Measurements from ENCODE around the gene PPCS.

Gene PPCS

DNA sequence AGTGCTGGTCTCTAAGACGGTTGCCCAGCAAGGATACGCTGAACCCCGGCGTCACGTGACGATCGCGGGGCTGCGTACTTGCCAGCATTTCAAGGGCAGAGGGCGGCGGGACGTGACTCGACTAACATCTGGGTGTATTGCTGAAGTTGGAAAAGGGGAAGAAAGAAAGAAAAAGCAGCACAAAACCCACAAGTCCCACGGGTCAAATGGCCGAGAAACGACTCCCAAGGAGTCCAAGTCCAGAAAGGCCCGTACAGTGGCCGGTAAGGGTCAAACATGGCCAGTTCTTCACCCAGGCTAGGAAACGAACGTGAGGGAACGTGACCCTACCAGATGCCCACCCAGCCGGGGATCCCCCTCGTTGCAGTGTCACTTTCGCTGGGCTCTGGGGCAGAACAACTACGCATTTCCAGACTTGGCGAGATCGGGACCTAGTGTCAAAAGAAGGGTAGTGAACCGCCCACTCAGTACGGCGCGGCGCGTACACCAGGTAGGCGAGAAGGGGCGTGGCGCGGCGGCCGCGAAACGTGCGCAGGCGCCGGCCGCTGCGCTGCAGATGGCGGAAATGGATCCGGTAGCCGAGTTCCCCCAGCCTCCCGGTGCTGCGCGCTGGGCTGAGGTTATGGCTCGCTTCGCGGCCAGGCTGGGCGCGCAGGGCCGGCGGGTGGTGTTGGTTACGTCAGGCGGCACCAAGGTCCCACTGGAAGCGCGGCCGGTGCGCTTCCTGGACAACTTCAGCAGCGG lies at the start of gene PPCS, which contains the start of gene ZMYND12:
Gene PPCS, plus strand, starts transcription at position 534 of the 744 bp plus-strand sequence. Its CDS starts 23 bp downstream, at position 557.
Gene ZMYND12, minus strand, starts transcription at position 13 of the 744 bp plus-strand sequence. CDS start 25 bp downstream, outside the sequence.
- DNase-seq = peak; percentile 83

DNA sequence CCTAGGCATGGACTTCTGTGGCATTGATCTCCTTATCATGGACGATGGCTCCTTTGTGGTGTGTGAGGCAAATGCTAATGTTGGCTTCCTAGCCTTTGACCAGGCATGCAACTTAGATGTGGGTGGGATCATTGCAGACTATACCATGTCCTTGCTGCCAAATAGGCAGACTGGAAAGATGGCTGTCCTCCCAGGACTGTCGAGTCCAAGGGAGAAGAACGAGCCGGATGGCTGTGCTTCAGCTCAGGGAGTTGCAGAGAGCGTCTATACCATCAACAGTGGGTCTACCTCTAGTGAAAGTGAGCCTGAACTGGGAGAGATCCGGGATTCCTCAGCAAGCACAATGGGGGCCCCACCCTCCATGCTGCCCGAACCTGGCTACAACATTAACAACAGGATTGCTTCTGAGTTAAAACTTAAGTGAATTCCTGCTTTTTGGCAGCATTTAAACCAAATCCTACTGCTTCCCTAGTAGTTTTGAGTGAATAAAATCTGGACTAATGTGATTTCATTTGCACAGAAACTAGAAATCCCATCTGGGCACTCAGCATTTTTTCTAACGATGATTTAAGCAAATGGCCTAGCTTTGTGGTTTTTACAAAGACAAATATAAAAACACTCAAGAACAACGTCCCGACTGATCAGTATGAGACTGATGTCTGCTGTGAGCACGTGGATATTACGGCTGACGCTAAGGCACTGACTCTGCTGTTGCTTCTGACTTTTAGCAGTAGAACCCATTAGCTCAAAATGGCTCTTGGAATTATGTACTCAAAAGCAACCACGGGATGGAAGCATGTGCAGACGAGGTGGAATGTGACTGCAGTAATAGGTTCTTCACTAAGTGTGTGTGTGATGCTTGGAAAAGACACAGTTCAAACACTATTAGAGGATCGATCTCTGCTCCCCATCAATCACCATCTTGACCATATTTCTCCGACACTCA lies 41.5 kb upstream of the PPCS start:
- DNase-seq = no peak

DNA sequence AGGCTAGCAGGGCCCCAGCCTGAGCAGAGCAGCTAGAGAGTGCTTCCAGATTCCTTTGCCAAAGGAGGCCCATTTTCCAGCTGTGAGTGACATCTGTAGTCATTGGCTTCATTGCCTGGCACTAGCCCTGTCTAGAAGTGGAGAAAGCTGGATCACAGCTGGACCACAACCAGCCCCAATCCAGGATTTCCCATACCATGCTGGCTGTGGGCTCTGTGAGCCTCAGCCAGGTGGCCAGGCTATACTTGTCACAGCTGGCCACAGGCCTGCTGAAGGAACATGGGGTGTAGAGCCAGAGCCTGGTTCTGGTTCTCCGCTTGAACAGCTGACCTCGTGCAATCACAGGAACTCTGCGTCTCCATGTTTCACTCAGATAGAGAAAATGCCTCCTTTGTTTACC lies 39.2 kb upstream of the PPCS start:
- DNase-seq = no peak

- DNase-seq = no peak
Measured at GRCh38 chr1:42418516-42418915, 37.8 kb upstream of the PPCS start.

GRCh38 chr1:42419126-42419821 lies 37.1 kb upstream of the PPCS start:
- no peak for DNase-seq

DNA sequence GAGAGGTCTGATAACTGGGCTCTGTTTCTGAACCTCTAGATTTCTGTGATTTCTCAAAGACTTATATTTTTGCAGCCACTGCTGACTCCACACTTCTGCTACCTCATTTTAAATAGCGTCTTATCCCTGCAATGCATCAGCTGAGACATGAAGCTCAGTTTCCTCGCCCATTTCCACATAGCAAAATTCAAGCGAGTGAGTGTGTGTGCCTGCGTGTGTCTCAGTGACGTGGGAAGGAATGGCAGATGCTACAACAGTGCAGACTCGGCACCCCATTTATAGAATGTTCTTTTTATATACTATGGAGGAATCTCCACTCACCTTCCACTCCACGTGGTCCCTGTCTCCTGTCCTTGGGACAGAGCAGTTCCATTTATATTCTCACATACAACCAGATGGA lies 36.2 kb upstream of the PPCS start:
- DNase-seq = no peak

- DNase-seq = peak; percentile 57
Measured at GRCh38 chr1:42420911-42421585, 35.3 kb upstream of the PPCS start.

GRCh38 chr1:42422737-42423136 lies 33.6 kb upstream of the PPCS start:
- no peak for DNase-seq

GRCh38 chr1:42423681-42424080 lies 32.7 kb upstream of the PPCS start:
- DNase-seq = no peak

DNA sequence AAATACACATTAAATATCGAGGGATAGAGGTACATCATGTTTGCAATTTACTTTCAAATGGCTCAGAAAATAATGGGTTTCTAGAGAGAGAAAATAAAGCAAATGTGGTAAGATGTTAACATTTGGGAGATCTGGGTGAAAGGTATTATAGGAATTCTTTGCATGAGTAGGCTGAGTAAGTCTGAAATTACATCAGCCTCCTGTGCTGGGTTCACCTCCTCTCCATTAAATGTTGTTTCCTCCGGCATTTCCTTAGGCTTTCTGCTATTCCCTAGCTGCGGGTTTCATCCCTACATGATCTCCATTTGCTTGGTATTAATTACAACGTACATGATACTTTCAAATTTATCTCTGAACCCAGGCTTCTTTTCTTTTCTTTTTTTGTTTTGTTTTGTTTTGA lies 32.1 kb upstream of the PPCS start:
- DNase-seq = no peak

- no peak for DNase-seq
Measured at GRCh38 chr1:42427240-42427639, 29.1 kb upstream of the PPCS start.

- DNase-seq = peak; percentile 39
Measured at GRCh38 chr1:42429603-42430002, 26.7 kb upstream of the PPCS start.

DNA sequence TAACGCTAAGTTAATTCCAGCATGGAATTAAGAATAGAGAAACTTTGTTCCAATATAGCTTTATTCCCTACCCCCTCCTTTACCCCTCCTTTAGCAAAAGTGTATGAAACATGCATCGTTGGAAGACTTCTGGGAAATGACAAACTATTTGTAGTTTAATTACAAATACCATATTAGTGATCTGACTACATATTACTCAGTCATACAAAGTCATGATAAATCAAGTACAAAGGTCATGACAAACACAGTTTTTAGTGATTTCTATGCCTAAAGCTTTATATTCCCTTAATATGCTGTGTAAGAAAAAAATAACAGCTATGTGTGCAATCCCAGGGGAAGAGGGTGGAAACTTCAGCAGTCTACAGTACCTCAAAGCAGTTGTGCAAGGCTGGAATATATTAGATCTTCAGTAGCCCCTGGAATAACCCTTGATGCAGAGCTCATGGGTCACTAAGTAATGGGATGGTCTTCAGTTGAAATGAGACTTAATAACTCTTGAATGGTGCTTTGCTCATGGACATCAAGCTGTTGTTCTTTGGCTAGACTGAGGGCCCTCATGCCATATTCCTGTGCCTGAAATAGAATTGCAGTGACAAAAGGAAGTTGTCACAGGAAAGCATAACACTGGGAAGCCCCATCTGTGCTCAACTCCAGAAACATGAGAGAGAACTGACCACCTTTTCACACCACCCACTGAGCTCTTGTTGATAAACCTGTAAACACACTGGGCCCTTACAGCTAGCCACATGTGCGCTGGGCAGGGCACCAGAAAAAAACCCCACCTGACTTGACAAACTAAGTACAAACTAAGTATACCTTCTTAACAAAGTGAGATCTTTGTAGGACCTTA lies 25.8 kb upstream of the PPCS start:
- no peak for DNase-seq

DNA sequence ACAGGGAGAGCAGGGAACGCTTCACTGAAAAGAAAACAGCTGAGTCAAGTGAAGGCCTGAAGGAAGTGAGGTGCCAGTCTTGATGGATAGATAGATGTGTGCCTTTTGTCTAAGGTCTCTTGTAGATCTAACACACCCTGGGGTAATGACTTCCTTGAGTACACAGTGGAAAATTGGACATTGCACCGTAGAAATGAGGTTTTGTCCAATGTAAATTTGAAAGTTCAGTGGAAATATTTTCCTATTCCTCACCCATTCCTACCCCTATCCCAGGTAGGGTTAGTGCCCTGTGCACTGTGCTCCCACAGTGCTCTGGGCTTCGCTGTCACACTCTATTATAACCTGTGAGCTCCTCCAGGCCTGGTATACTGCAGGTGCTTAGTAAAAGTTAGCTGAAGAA lies 24.8 kb upstream of the PPCS start:
- no peak for DNase-seq

DNA sequence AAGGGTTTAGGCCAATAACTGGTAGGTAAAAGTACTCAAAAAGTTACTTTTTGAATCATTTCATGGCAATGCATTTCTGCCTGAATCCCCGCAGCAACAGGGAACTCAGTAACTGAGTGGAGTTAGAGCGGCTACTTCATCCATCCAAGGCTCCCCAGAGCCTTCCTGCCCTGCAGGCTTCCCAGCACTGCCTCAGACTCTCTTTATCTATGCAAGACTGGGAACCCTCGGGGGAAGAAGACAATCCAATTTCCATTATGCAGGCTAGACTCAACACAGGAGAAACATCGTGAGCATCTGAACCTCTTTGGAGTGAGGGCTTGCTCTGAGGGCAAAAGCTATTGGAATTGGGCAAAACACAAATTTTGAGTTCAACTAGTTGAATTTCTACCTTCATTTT lies 23.6 kb upstream of the PPCS start:
- DNase-seq = no peak

GRCh38 chr1:42433369-42433768 lies 23.0 kb upstream of the PPCS start:
- no peak for DNase-seq

GRCh38 chr1:42434340-42434739 lies 22.0 kb upstream of the PPCS start:
- no peak for DNase-seq

- DNase-seq = peak; percentile 69
Measured at GRCh38 chr1:42439940-42440339, 16.4 kb upstream of the PPCS start.

- DNase-seq = no peak
Measured at GRCh38 chr1:42442662-42443061, 13.7 kb upstream of the PPCS start.

GRCh38 chr1:42449256-42449655 lies 7.1 kb upstream of the PPCS start:
- no peak for DNase-seq

- no peak for DNase-seq
Measured at GRCh38 chr1:42450061-42450460, 6.3 kb upstream of the PPCS start.

DNA sequence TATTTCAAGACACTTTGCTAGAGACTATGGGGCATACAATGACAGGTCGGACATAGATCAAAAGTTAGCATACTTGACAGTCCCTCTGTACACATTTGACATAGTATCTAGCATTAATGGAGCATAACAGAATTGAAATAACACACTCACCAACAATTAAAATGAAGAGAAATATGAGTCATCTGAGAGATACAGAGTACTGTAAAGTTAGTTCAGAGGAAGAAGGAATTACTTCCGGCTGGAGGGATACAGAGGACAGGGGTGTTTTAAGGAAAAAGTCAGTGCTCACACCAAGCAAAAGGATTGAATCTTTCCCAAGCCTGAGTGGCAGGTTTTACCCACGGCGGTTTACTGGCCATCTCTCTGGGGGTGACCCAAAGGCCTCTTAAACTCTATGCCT lies 3.0 kb upstream of the PPCS start:
- peak; percentile 13 for DNase-seq
